Neural progenitor cell (in vitro differentiated cells): ENCODE results near the gene SMIM41. TPM values are rescaled to one million over a fixed set of nuclear protein-coding genes. Genes with fewer than 3 reads are reported as not detected.
A peak's percentile ranks its signal among the peaks of the same experiment; 100 is the strongest.

Experiments used
- DNase-seq: peaks from one replicate; pipeline ENCODE4 v3.0.0-alpha.2; 2016; ENCODE audit warnings: low spot score
- H2AFZ ChIP-seq: fragments of 200-600 bp; sonication (generic); replicated peaks from 2 replicates; pipeline ENCODE4 v1.6.1; 2016; ENCODE audit warnings: antibody characterized with exemption
- H3F3A ChIP-seq: fragments of 200-600 bp; sonication (generic); 2 replicates; pipeline ENCODE4 v1.6.1; 2016; ENCODE audit warnings: antibody characterized with exemption, low read depth
- H3K27ac ChIP-seq: fragments of 200-600 bp; sonication (generic); 2 replicates; pipeline ENCODE4 v1.5.1; 2016; ENCODE audit warnings: mild to moderate bottlenecking
- H3K27me3 ChIP-seq: fragments of 200-600 bp; sonication (generic); 2 replicates; pipeline ENCODE4 v1.6.1; 2016; ENCODE audit warnings: mild to moderate bottlenecking, moderate library complexity
- H3K36me3 ChIP-seq: fragments of 200-600 bp; sonication (generic); 2 replicates; pipeline ENCODE4 v1.5.1; 2016
- H3K4me1 ChIP-seq: fragments of 200-600 bp; sonication (generic); 2 replicates; pipeline ENCODE4 v1.6.1; 2016; ENCODE audit warnings: mixed run types
- H3K4me2 ChIP-seq: fragments of 200-600 bp; sonication (generic); 2 replicates; pipeline ENCODE4 v1.6.1; 2016
- H3K4me3 ChIP-seq: fragments of 200-600 bp; sonication (generic); 2 replicates; pipeline ENCODE4 v1.5.1; 2016
- H3K79me2 ChIP-seq: fragments of 200-600 bp; sonication (generic); 2 replicates; pipeline ENCODE4 v1.6.1; 2016; ENCODE audit warnings: low read depth
- H3K9ac ChIP-seq: fragments of 200-600 bp; sonication (generic); 2 replicates; pipeline ENCODE4 v1.6.1; 2016
- H3K9me3 ChIP-seq: fragments of 200-600 bp; sonication (generic); 2 replicates; pipeline ENCODE4 v1.5.1; 2016; ENCODE audit warnings: low read depth
- H4K20me1 ChIP-seq: fragments of 200-600 bp; sonication (generic); 2 replicates; pipeline ENCODE4 v1.6.1; 2016; ENCODE audit warnings: low read depth
- H3K27ac Mint-ChIP-seq: 3 replicates; pipeline ENCODE4 v1.8.0; 2021; ENCODE audit warnings: mixed read lengths
- H3K27me3 Mint-ChIP-seq: 2 replicates; pipeline ENCODE4 v1.8.0; 2022; ENCODE audit warnings: low read depth, mild to moderate bottlenecking, inconsistent platforms, moderate library complexity, mixed read lengths; ENCODE audit not compliant: insufficient read depth
- H3K36me3 Mint-ChIP-seq: 3 replicates; pipeline ENCODE4 v1.8.0; 2021; ENCODE audit warnings: mixed read lengths
- H3K4me1 Mint-ChIP-seq: 3 replicates; pipeline ENCODE4 v1.8.0; 2021; ENCODE audit warnings: mixed read lengths
- H3K4me3 Mint-ChIP-seq: 3 replicates; pipeline ENCODE4 v1.8.0; 2021; ENCODE audit warnings: mild to moderate bottlenecking, moderate library complexity, mixed read lengths
- H3K9me3 Mint-ChIP-seq: 3 replicates; pipeline ENCODE4 v1.8.0; 2020; ENCODE audit warnings: mixed read lengths
- EZH2 ChIP-seq: fragments of 200-600 bp; sonication (generic); IDR thresholded peaks from 2 replicates; pipeline ENCODE4 v1.6.1; 2017; ENCODE audit warnings: antibody characterized with exemption, mild to moderate bottlenecking, moderate library complexity
- EZH2phosphoT487 ChIP-seq: fragments of 200-600 bp; sonication (generic); IDR thresholded peaks from 2 replicates; pipeline ENCODE4 v1.6.1; 2017; ENCODE audit warnings: antibody characterized with exemption
- total RNA-seq: library from RNA; depleted of rRNA; stranded (reverse); fragments of >200 nt; gene quantifications from 2 replicates; pipeline ENCODE4 v1.2.3, GENCODE V29; 2015; ENCODE audit warnings: low replicate concordance
- TF ChIP-seq, protein P1 (sequence below): fragments of 200-600 bp; sonication (generic); IDR thresholded peaks from 2 replicates; pipeline ENCODE4 v1.5.1; 2017; ENCODE audit warnings: antibody characterized with exemption, mild to moderate bottlenecking

The SMIM41 gene
- total RNA-seq, 1 donor from 2014 or later = not detected

DNA sequence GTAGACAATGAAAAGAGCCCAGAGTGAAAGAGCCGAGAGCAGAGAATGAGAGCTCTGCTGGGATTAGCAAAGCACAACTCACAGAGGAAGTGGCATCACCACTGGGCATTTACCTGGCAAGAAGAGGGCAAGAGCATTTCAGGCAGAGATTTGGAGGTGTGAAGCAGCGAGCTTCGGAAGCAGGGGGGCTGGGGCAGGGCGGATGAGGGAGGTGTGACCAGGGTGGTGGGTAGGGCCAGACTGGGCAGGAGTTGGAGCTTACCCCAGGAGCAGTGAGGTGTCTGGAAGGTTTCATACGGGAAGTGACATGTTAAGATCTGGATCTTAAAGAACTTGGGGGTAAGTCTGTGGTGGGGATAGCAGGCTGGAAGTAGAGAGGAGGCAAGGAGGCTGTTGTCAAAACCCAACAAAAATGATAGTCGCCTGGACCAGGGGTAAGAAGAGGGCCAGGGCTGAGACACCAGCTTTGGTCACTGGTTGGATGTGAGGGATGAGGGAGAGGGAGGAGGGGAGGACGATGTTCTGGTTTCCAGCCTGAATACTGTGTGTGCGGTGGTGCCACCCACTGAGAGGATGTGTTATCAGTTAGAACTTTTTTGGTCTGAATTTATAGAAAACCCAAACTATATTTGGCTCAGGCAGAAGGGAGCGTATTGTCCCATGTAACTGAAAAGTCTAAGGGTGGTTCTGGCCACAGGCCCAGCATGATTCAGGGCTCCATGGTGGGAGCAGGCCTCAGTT, 5.2 kb downstream of the SMIM41 start:
- Mint-ChIP-seq H3K27me3 (peaks cover 9% of the 10 kb centered on the region), H3K4me3 (no peak overlapping the region), H3K4me1 (peaks cover 24% of the 10 kb centered on the region), H3K9me3 (no peaks in the 10 kb centered on the region), H3K27ac (no peak overlapping the region), H3K36me3 (no peaks in the 10 kb centered on the region)
- Histone ChIP-seq H3K27me3 (no peaks in the 10 kb centered on the region), H3K27ac (no peak overlapping the region), H3K36me3 (no peaks in the 10 kb centered on the region), H3K9ac (no peak overlapping the region), H2AFZ (no peak overlapping the region), H3K4me1 (peaks cover 10% of the 10 kb centered on the region), H3F3A (no peaks in the 10 kb centered on the region), H3K4me2 (no peak overlapping the region), H3K4me3 (no peak overlapping the region), H3K9me3 (no peaks in the 10 kb centered on the region), H4K20me1 (no peaks in the 10 kb centered on the region), H3K79me2 (no peaks in the 10 kb centered on the region)
- DNase-seq = no peak
- no peak for TF ChIP-seq EZH2phosphoT487
- no peak for TF ChIP-seq EZH2
- TF ChIP-seq, protein P1, sequence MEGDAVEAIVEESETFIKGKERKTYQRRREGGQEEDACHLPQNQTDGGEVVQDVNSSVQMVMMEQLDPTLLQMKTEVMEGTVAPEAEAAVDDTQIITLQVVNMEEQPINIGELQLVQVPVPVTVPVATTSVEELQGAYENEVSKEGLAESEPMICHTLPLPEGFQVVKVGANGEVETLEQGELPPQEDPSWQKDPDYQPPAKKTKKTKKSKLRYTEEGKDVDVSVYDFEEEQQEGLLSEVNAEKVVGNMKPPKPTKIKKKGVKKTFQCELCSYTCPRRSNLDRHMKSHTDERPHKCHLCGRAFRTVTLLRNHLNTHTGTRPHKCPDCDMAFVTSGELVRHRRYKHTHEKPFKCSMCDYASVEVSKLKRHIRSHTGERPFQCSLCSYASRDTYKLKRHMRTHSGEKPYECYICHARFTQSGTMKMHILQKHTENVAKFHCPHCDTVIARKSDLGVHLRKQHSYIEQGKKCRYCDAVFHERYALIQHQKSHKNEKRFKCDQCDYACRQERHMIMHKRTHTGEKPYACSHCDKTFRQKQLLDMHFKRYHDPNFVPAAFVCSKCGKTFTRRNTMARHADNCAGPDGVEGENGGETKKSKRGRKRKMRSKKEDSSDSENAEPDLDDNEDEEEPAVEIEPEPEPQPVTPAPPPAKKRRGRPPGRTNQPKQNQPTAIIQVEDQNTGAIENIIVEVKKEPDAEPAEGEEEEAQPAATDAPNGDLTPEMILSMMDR = no peak

GRCh38 chr12:52085682-52086180, 6.2 kb downstream of the SMIM41 start:
- TF ChIP-seq EZH2 (no peak), EZH2phosphoT487 (no peak)
- TF ChIP-seq, protein P1 = no peak
- no peak overlapping the region for H3K27ac ChIP-seq
- no peaks in the 10 kb centered on the region for H4K20me1 ChIP-seq
- peaks cover 10% of the 10 kb centered on the region for H3K4me1 ChIP-seq
- no peak overlapping the region for H3K9ac ChIP-seq
- Mint-ChIP-seq H3K4me1 (peaks cover 24% of the 10 kb centered on the region), H3K9me3 (no peaks in the 10 kb centered on the region), H3K36me3 (no peaks in the 10 kb centered on the region), H3K27me3 (peaks cover 11% of the 10 kb centered on the region), H3K4me3 (no peak overlapping the region), H3K27ac (peak overlapping the region; percentile 10)
- DNase-seq = no peak
- no peaks in the 10 kb centered on the region for H3K79me2 ChIP-seq
- no peak overlapping the region for H3K4me2 ChIP-seq
- no peaks in the 10 kb centered on the region for H3K36me3 ChIP-seq
- no peaks in the 10 kb centered on the region for H3K27me3 ChIP-seq
- H3K9me3 ChIP-seq = no peaks in the 10 kb centered on the region
- H2AFZ ChIP-seq = no peak overlapping the region
- H3F3A ChIP-seq = no peaks in the 10 kb centered on the region
- no peak overlapping the region for H3K4me3 ChIP-seq

DNA sequence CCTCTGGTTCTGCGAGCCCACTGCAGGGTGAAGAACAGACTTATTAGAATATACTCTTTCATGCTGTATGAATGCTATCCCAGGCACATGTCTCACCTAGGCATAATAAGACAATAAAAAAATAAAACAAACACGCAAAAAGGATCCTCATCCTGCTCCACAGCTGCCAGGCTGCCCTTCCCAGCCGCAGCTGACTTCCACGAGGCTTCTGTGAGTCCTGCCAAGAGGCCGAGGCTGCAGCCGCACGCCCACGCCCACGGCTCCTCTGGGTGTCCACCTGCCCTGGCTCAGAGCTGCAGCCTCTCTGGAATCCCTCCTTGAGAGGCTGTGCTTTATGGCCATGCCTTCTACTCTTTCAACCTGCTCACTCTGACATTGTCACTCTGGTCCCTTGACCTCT, 6.9 kb downstream of the SMIM41 start:
- Histone ChIP-seq H3F3A (no peaks in the 10 kb centered on the region), H3K9ac (no peak overlapping the region), H3K36me3 (no peaks in the 10 kb centered on the region), H3K27ac (no peak overlapping the region), H3K4me2 (no peak overlapping the region), H3K27me3 (no peaks in the 10 kb centered on the region), H3K79me2 (no peaks in the 10 kb centered on the region), H4K20me1 (no peaks in the 10 kb centered on the region), H2AFZ (no peak overlapping the region), H3K4me3 (no peak overlapping the region), H3K4me1 (peaks cover 6% of the 10 kb centered on the region), H3K9me3 (no peaks in the 10 kb centered on the region)
- no peaks in the 10 kb centered on the region for H3K36me3 Mint-ChIP-seq
- TF ChIP-seq, protein P1 = no peak
- TF ChIP-seq EZH2 (no peak), EZH2phosphoT487 (no peak)
- no peak overlapping the region for H3K27ac Mint-ChIP-seq
- H3K4me1 Mint-ChIP-seq = peaks cover 24% of the 10 kb centered on the region
- H3K9me3 Mint-ChIP-seq = no peaks in the 10 kb centered on the region
- no peak for DNase-seq
- peaks cover 15% of the 10 kb centered on the region for H3K27me3 Mint-ChIP-seq
- H3K4me3 Mint-ChIP-seq = no peak overlapping the region
